MCF 10A (cell line): ENCODE data around the gene ORC4. TPM values are rescaled to one million over a fixed set of nuclear protein-coding genes. Genes with fewer than 3 reads are reported as not detected.

Source experiments
- BruUV-seq: library from RNA; stranded (reverse); fragments of 400-500 nt; replicated peaks from 2 replicates; lab custom pipeline; 2021; lab: Mats Ljungman, UMichigan
- CTCF ChIA-PET: fragments of 300-600 bp; sonication (Branson Sonifier 250); formaldehyde crosslinking; extraction: SDS; loops from one replicate; lab custom pipeline; 2021; ENCODE audit warnings: antibody characterized with exemption, inconsistent platforms; lab: Yijun Ruan, JAX
- POLR2A ChIA-PET: fragments of 300-600, 350-650 bp; sonication (Branson Sonifier 250); formaldehyde crosslinking; extraction: SDS; loops from one replicate; lab custom pipeline; 2020; ENCODE audit warnings: antibody characterized with exemption, inconsistent platforms; lab: Yijun Ruan, JAX
- DNase-seq: peaks from one replicate; pipeline ENCODE4 v3.0.0-alpha.2; 2018; ENCODE audit not compliant: unreplicated experiment
- H3K27ac Mint-ChIP-seq: one replicate; pipeline ENCODE4 v1.8.0; 2022; ENCODE audit warnings: mild to moderate bottlenecking, low read depth, mixed read lengths; ENCODE audit not compliant: unreplicated experiment
- H3K27me3 Mint-ChIP-seq: one replicate; pipeline ENCODE4 v1.8.0; 2022; ENCODE audit warnings: mixed read lengths; ENCODE audit not compliant: insufficient read depth, unreplicated experiment
- H3K36me3 Mint-ChIP-seq: one replicate; pipeline ENCODE4 v1.8.0; 2022; ENCODE audit warnings: mild to moderate bottlenecking, moderate library complexity, mixed read lengths; ENCODE audit not compliant: insufficient read depth, unreplicated experiment
- H3K4me1 Mint-ChIP-seq: one replicate; pipeline ENCODE4 v1.8.0; 2022; ENCODE audit warnings: mixed read lengths; ENCODE audit not compliant: insufficient read depth, unreplicated experiment
- H3K4me3 Mint-ChIP-seq: one replicate; pipeline ENCODE4 v1.8.0; 2022; ENCODE audit warnings: mild to moderate bottlenecking, moderate library complexity, mixed read lengths; ENCODE audit not compliant: unreplicated experiment
- H3K9me3 Mint-ChIP-seq: one replicate; pipeline ENCODE4 v1.8.0; 2022; ENCODE audit warnings: mixed read lengths; ENCODE audit not compliant: unreplicated experiment
- CTCF ChIP-seq: fragments of 200-600 bp; IDR thresholded peaks from one replicate; pipeline ENCODE4 v1.8.0; 2022; ENCODE audit warnings: antibody characterized with exemption, mild to moderate bottlenecking; ENCODE audit not compliant: unreplicated experiment
- intact Hi-C: fragments of 100-400 bp; cut with micrococcal nuclease; formaldehyde crosslinking; loops from 2 replicates; pipeline ENCODE4 v1.14.1; 2022
- total RNA-seq: library from RNA; stranded (reverse); gene quantifications from 2 replicates; pipeline ENCODE4 v1.2.3, GENCODE V29; 2022

The ORC4 gene
- total RNA-seq, 1 experiment from 2014 or later, result 53.3 TPM

- ChIA-PET POLR2A (interaction anchor here (0.6 kb wide), 1 partner anchor 32 kb away, joined by 3 read pairs; no protein-coding TSS in a partner anchor), CTCF (no interaction called here)
- no peak overlapping the region for H3K4me3 Mint-ChIP-seq
- no TSS peak for BruUV-seq
- DNase-seq, result no peak
- H3K27ac Mint-ChIP-seq, result no peak overlapping the region
- no peaks in the 10 kb centered on the region for H3K27me3 Mint-ChIP-seq
- no peaks in the 10 kb centered on the region for H3K4me1 Mint-ChIP-seq
- H3K36me3 Mint-ChIP-seq, result peaks cover 14% of the 10 kb centered on the region
- intact Hi-C loops, result no loop called here
- no peak for TF ChIP-seq CTCF
- H3K9me3 Mint-ChIP-seq, result no peaks in the 10 kb centered on the region
Measured at GRCh38 chr2:147917161-147917560, 103.4 kb downstream of the ORC4 start.

DNA sequence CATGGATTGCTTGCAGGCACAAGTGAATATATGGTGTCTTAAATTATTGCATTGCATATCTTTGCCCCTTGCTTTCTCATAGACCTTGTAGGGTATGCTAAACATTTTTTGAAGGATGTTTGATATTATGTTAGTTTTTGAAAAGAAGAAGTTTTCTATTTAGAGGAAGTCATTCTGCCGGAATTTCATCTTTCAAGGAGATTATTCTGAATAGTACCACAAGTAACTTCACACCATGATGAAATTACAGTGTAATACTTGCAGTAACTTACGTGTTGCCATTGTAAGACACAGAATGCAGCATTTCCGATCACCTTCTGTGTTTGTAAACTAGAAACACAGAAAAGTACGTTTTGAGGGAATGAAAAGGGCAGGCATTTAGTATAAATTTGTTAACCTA is 103.8 kb downstream of the ORC4 start:
- CTCF ChIA-PET, result interaction anchor here (1.4 kb wide), 1 partner anchor 1183 kb away, joined by 4 read pairs; no protein-coding TSS in a partner anchor
- POLR2A ChIA-PET, result interaction anchor here (0.6 kb wide), 1 partner anchor 31 kb away, joined by 3 read pairs; no protein-coding TSS in a partner anchor
- Mint-ChIP-seq H3K9me3 (no peaks in the 10 kb centered on the region), H3K36me3 (peaks cover 14% of the 10 kb centered on the region), H3K27ac (no peak overlapping the region), H3K4me1 (no peaks in the 10 kb centered on the region), H3K27me3 (no peaks in the 10 kb centered on the region), H3K4me3 (no peak overlapping the region)
- intact Hi-C loops, result no loop called here
- BruUV-seq, result no TSS peak
- no peak for DNase-seq
- no peak for TF ChIP-seq CTCF

- DNase-seq, result no peak
- intact Hi-C loops, result no loop called here
- Mint-ChIP-seq H3K27ac (no peak overlapping the region), H3K4me3 (no peak overlapping the region), H3K9me3 (no peaks in the 10 kb centered on the region), H3K27me3 (no peaks in the 10 kb centered on the region), H3K36me3 (peaks cover 14% of the 10 kb centered on the region), H3K4me1 (no peaks in the 10 kb centered on the region)
- CTCF ChIA-PET, result interaction anchor here (1.4 kb wide), 1 partner anchor 1182 kb away, joined by 4 read pairs; no protein-coding TSS in a partner anchor
- no peak for TF ChIP-seq CTCF
- POLR2A ChIA-PET, result no interaction called here
- BruUV-seq, result no TSS peak
Measured at GRCh38 chr2:147916067-147916466, 104.5 kb downstream of the ORC4 start.

- no peaks in the 10 kb centered on the region for H3K4me1 Mint-ChIP-seq
- no peaks in the 10 kb centered on the region for H3K27me3 Mint-ChIP-seq
- intact Hi-C loops, result loop anchor here (5.0 kb wide), 2 partner anchors 387 to 582 kb away; no protein-coding TSS in a partner anchor
- ChIA-PET CTCF (interaction anchor here (0.6 to 4.2 kb wide), 3 partner anchors 11 to 1080 kb away, joined by 3 to 34 read pairs (median 4); no protein-coding TSS in a partner anchor), POLR2A (interaction anchor here (0.7 to 1.2 kb wide), 2 partner anchors 531 to 1180 kb away, joined by 3 read pairs; no protein-coding TSS in a partner anchor)
- no peak for DNase-seq
- no peak overlapping the region for H3K4me3 Mint-ChIP-seq
- TF ChIP-seq CTCF, result no peak
- H3K36me3 Mint-ChIP-seq, result peaks cover 7% of the 10 kb centered on the region
- BruUV-seq, result no TSS peak
- no peaks in the 10 kb centered on the region for H3K9me3 Mint-ChIP-seq
- peak overlapping the region; percentile 43 for H3K27ac Mint-ChIP-seq
Measured at GRCh38 chr2:147913701-147914480, 106.6 kb downstream of the ORC4 start.
